B cell (primary cell): ENCODE data around the gene IL34. TPM values are rescaled to one million over a fixed set of nuclear protein-coding genes. Genes with fewer than 3 reads are reported as not detected.

Experiments used
- ATAC-seq: fragments of 200-7000 bp; cut with Tn5 transposase; one replicate; pipeline ENCODE4 v1.10.0; 2021; ENCODE audit warnings: low read depth, mild to moderate bottlenecking, moderate number of reproducible peaks, moderate library complexity
- CTCF ChIA-PET: fragments of 350-600 bp; sonication (Branson Sonifier 250); formaldehyde crosslinking; loops from one replicate; lab custom pipeline; 2021; ENCODE audit warnings: antibody characterized with exemption, inconsistent platforms; lab: Charles Lee
- POLR2A ChIA-PET: fragments of 350-600 bp; sonication (Branson Sonifier 250); formaldehyde crosslinking; loops from one replicate; lab custom pipeline; 2021; ENCODE audit warnings: antibody characterized with exemption; lab: Charles Lee
- DNase-seq: peaks from one replicate; pipeline ENCODE4 v3.0.0; 2013
- H2AFZ ChIP-seq: 2 replicates; pipeline ENCODE4 v1.6.1; 2012; ENCODE audit warnings: mild to moderate bottlenecking, low read depth, low read length; ENCODE audit not compliant: insufficient read depth, poor library complexity, severe bottlenecking
- H3K27ac ChIP-seq, 2 donors: 1 replicate in 1 of 2; 2 replicates in 1 of 2; pipeline ENCODE4 v1.5.1; 2012 to 2013; ENCODE audit warnings: low read length in 2 of 2, mild to moderate bottlenecking in 2 of 2, moderate library complexity in 1 of 2
- H3K27me3 ChIP-seq, 4 experiments: fragments of 200-600 bp in 1 of 4; sonication (generic) in 1 of 4; replicated peaks in 1 of 4; 1 replicate in 2 of 4; 2 replicates in 2 of 4; pipeline versions ENCODE4 v1.6.1 to v1.7.0; 2013 to 2016; ENCODE audit warnings: low read length in 3 of 4, mild to moderate bottlenecking in 2 of 4, mixed read lengths in 1 of 4, moderate library complexity in 1 of 4; ENCODE audit not compliant: insufficient read depth in 4 of 4, control insufficient read depth in 3 of 4; ENCODE audit errors: control extremely low read depth in 1 of 4
- H3K36me3 ChIP-seq, 2 experiments: replicated peaks in 1 of 2; 1 replicate in 1 of 2; 2 replicates in 1 of 2; pipeline versions ENCODE4 v1.6.1 to v1.7.1; 2013; ENCODE audit warnings: low read length in 1 of 2; ENCODE audit not compliant: insufficient read depth in 2 of 2, control insufficient read depth in 1 of 2; ENCODE audit errors: control extremely low read depth in 1 of 2, extremely low read depth in 1 of 2
- H3K4me1 ChIP-seq, 2 donors: fragments of 200-600 bp in 1 of 2; sonication (generic) in 1 of 2; 1 replicate in 1 of 2; 2 replicates in 1 of 2; pipeline versions ENCODE4 v1.5.1 to v1.6.1; 2013 to 2017; ENCODE audit warnings: low read length in 2 of 2; ENCODE audit not compliant: control insufficient read depth in 2 of 2, insufficient read depth in 2 of 2
- H3K4me2 ChIP-seq: replicated peaks from 2 replicates; pipeline ENCODE3; 2012; ENCODE audit warnings: mild to moderate bottlenecking, low read depth, low read length; ENCODE audit not compliant: poor library complexity, severe bottlenecking
- H3K4me3 ChIP-seq, 5 experiments: fragments of 200-600 bp in 1 of 5; sonication (generic) in 1 of 5; 1 replicate in 3 of 5; 2 replicates in 2 of 5; pipeline versions ENCODE4 v1.5.1 to v1.7.0; 2011 to 2016; ENCODE audit warnings: low read length in 4 of 5, mild to moderate bottlenecking in 4 of 5, low read depth in 2 of 5, control low read depth in 1 of 5, moderate library complexity in 1 of 5; ENCODE audit not compliant: insufficient read depth in 1 of 5; ENCODE audit errors: control extremely low read depth in 1 of 5, extremely low read depth in 1 of 5
- H3K79me2 ChIP-seq: fragments of 200-600 bp; sonication (generic); one replicate; pipeline ENCODE4 v1.6.0; 2016; ENCODE audit warnings: low read length; ENCODE audit not compliant: control insufficient read depth, insufficient read depth
- H3K9ac ChIP-seq: fragments of 200-600 bp; sonication (generic); 2 replicates; pipeline ENCODE4 v1.6.1; 2017; ENCODE audit warnings: mild to moderate bottlenecking, low read length, moderate library complexity
- H3K9me3 ChIP-seq, 3 donors: one replicate each; pipeline versions ENCODE4 v1.6.1 to v1.7.1; 2013; ENCODE audit warnings: low read length in 2 of 3; ENCODE audit not compliant: control insufficient read depth in 2 of 3, insufficient read depth in 1 of 3; ENCODE audit errors: control extremely low read depth in 1 of 3
- H4K20me1 ChIP-seq: 2 replicates; pipeline ENCODE4 v1.6.0; 2012; ENCODE audit warnings: mild to moderate bottlenecking, low read length; ENCODE audit not compliant: insufficient read depth, control insufficient read depth, poor library complexity, severe bottlenecking
- H3K27ac Mint-ChIP-seq: one replicate; pipeline ENCODE4 v1.8.0; 2021; ENCODE audit warnings: mixed read lengths
- H3K27me3 Mint-ChIP-seq: one replicate; pipeline ENCODE4 v1.8.0; 2021; ENCODE audit warnings: mixed read lengths
- H3K4me1 Mint-ChIP-seq: one replicate; pipeline ENCODE4 v1.8.0; 2021; ENCODE audit warnings: mixed read lengths
- H3K4me3 Mint-ChIP-seq: one replicate; pipeline ENCODE4 v1.8.0; 2021; ENCODE audit warnings: mixed read lengths
- H3K9me3 Mint-ChIP-seq: one replicate; pipeline ENCODE4 v1.8.0; 2022; ENCODE audit warnings: mixed read lengths; ENCODE audit not compliant: insufficient read depth
- CTCF ChIP-seq: fragments of 200-600 bp; IDR thresholded peaks from one replicate; pipeline ENCODE4 v1.8.0; 2022; ENCODE audit warnings: antibody characterized with exemption, mild to moderate bottlenecking
- EZH2 ChIP-seq: IDR thresholded peaks from 2 replicates; pipeline ENCODE4 v1.6.1; 2012; ENCODE audit warnings: borderline replicate concordance, low read depth, mild to moderate bottlenecking, moderate library complexity, low read length; ENCODE audit not compliant: insufficient read depth, poor library complexity, severe bottlenecking
- WGBS: methylation state at CpG from one replicate; pipeline ENCODE4 v1.1.5; 2013; ENCODE audit warnings: missing lambda C conversion rate; ENCODE audit not compliant: insufficient coverage; 5-methylcytosine and 5-hydroxymethylcytosine counted together
- intact Hi-C: fragments of 100-400 bp; cut with micrococcal nuclease; formaldehyde crosslinking; loops from one replicate; pipeline ENCODE4 v1.10.0; 2022
- polyA plus RNA-seq: library from polyadenylated mRNA; depleted of rRNA; stranded (reverse); fragments of >200 nt; gene quantifications from 2 replicates; pipeline ENCODE4 v1.2.3, GENCODE V29; 2012
- total RNA-seq, 2 donors: library from RNA; stranded (reverse); fragments of 120-200 nt in 1 of 2; gene quantifications; 1 replicate in 1 of 2; 2 replicates in 1 of 2; pipeline versions ENCODE4 v1.2.3 to v1.2.4, GENCODE V29; 2013 to 2022

The IL34 gene
- total and polyA plus RNA-seq, 2 donors (not counting 1 experiment from before 2014, with no cell fraction given), result 0.09 TPM; not detected in 1

- ATAC-seq, result no peak
These were observed 41.4 kb downstream of the IL34 start for GRCh38 chr16:70687671-70688245.

More at GRCh38 chr16:70687671-70688245, 41.4 kb downstream of the IL34 start:
- H4K20me1 ChIP-seq, result no peaks in the 10 kb centered on the region
- H3K27me3 ChIP-seq, result peaks cover 0 to 22% (median 3%) of the 10 kb centered on the region in 4 experiments
- H3K9me3 ChIP-seq, result no peaks in the 10 kb centered on the region
- no peak overlapping the region for H3K4me2 ChIP-seq
- peaks cover 0 to 4% of the 10 kb centered on the region in 2 donors for H3K4me1 ChIP-seq
- no peak overlapping the region for H3K4me3 ChIP-seq
- Mint-ChIP-seq H3K27ac (no peak overlapping the region), H3K4me3 (no peak overlapping the region), H3K9me3 (no peaks in the 10 kb centered on the region), H3K27me3 (peaks cover 9% of the 10 kb centered on the region), H3K4me1 (peaks cover 9% of the 10 kb centered on the region)
- no peak overlapping the region for H3K27ac ChIP-seq
- H3K79me2 ChIP-seq, result no peaks in the 10 kb centered on the region
- intact Hi-C loops, result no loop called here
- CTCF ChIA-PET, result no interaction called here
- no peak for DNase-seq
- POLR2A ChIA-PET, result no interaction called here
- H3K9ac ChIP-seq, result no peak overlapping the region
- WGBS, result 96% methylated on average over 18 of the region's 18 CpGs
- H3K36me3 ChIP-seq, result peaks cover 0 to under 1% of the 10 kb centered on the region in 2 experiments
- TF ChIP-seq CTCF (no peak), EZH2 (no peak)
- no peak overlapping the region for H2AFZ ChIP-seq
